ENCODE results near the gene TMOD2. TPM values are rescaled to one million over a fixed set of nuclear protein-coding genes. Genes with fewer than 3 reads are reported as not detected.

TMOD2 gene
- total RNA-seq, 2 experiments from 2014 or later: 0.44 TPM; not detected in 1

GRCh38 chr15:51718219-51718618, 33.2 kb upstream of the TMOD2 start:
- no peaks in the 10 kb centered on the region for H3K36me3 ChIP-seq (ENCODE audit: insufficient read depth, low read length)

GRCh38 chr15:51718746-51719145, 32.7 kb upstream of the TMOD2 start:
- Histone ChIP-seq H4K20me1 (ENCODE audit: insufficient read depth, low read length) (no peaks in the 10 kb centered on the region), H3K4me2 (ENCODE audit: low read length) (no peak overlapping the region), H3K4me3 (ENCODE audit: low read depth, low read length, poor library complexity, severe bottlenecking) (no peak overlapping the region), H3K36me3 (ENCODE audit: insufficient read depth, low read length) (no peaks in the 10 kb centered on the region), H3K4me1 (ENCODE audit: insufficient read depth, low read length, poor library complexity, severe bottlenecking) (no peaks in the 10 kb centered on the region), H3K9me2 (ENCODE audit: insufficient read depth, low read length) (no peaks in the 10 kb centered on the region), H3K9me3 (ENCODE audit: low read length) (no peaks in the 10 kb centered on the region), H3K27ac (ENCODE audit: low read depth, low read length, poor library complexity, severe bottlenecking) (no peak overlapping the region), H2AFZ (ENCODE audit: low read length) (no peak overlapping the region), H3K79me2 (ENCODE audit: insufficient read depth, low read depth, low read length) (no peaks in the 10 kb centered on the region)
- ChIA-PET CTCF (ENCODE audit: unreplicated experiment) (no interaction called here), POLR2A (no interaction called here)
- no TSS peak for BruUV-seq (replicated peaks)
- no peak for DNase-seq (ENCODE audit: low spot score)
- intact Hi-C loops (cut with micrococcal nuclease; ENCODE audit: unreplicated experiment): no loop called here
- TF ChIP-seq EZH2phosphoT487 (IDR thresholded peaks at IDR 0.05; ENCODE audit: borderline replicate concordance, low read depth, low read length) (no peak), CTCF (conservative IDR thresholded peaks at IDR 0.05; ENCODE audit: low read length) (no peak)

More at GRCh38 chr15:51718219-51718618, 33.2 kb upstream of the TMOD2 start:
- ChIA-PET POLR2A (no interaction called here), CTCF (ENCODE audit: unreplicated experiment) (no interaction called here)
- intact Hi-C loops (cut with micrococcal nuclease; ENCODE audit: unreplicated experiment): no loop called here
- BruUV-seq (replicated peaks): no TSS peak
- Histone ChIP-seq H3K4me3 (ENCODE audit: low read depth, low read length, poor library complexity, severe bottlenecking) (no peak overlapping the region), H4K20me1 (ENCODE audit: insufficient read depth, low read length) (no peaks in the 10 kb centered on the region), H3K9me2 (ENCODE audit: insufficient read depth, low read length) (no peaks in the 10 kb centered on the region), H3K27ac (ENCODE audit: low read depth, low read length, poor library complexity, severe bottlenecking) (no peak overlapping the region), H3K79me2 (ENCODE audit: insufficient read depth, low read depth, low read length) (no peaks in the 10 kb centered on the region), H3K4me2 (ENCODE audit: low read length) (no peak overlapping the region), H3K4me1 (ENCODE audit: insufficient read depth, low read length, poor library complexity, severe bottlenecking) (no peaks in the 10 kb centered on the region), H2AFZ (ENCODE audit: low read length) (no peak overlapping the region), H3K9me3 (ENCODE audit: low read length) (no peaks in the 10 kb centered on the region)
- DNase-seq (ENCODE audit: low spot score): no peak
- TF ChIP-seq CTCF (conservative IDR thresholded peaks at IDR 0.05; ENCODE audit: low read length) (no peak), EZH2phosphoT487 (IDR thresholded peaks at IDR 0.05; ENCODE audit: borderline replicate concordance, low read depth, low read length) (no peak)

GRCh38 chr15:51720201-51720995, 31.0 kb upstream of the TMOD2 start:
- Histone ChIP-seq H3K36me3 (ENCODE audit: insufficient read depth, low read length) (no peaks in the 10 kb centered on the region), H3K4me2 (ENCODE audit: low read length) (no peak overlapping the region), H3K4me3 (ENCODE audit: low read depth, low read length, poor library complexity, severe bottlenecking) (no peak overlapping the region), H3K79me2 (ENCODE audit: insufficient read depth, low read depth, low read length) (no peaks in the 10 kb centered on the region), H3K9me2 (ENCODE audit: insufficient read depth, low read length) (no peaks in the 10 kb centered on the region), H2AFZ (ENCODE audit: low read length) (no peak overlapping the region), H3K4me1 (ENCODE audit: insufficient read depth, low read length, poor library complexity, severe bottlenecking) (no peaks in the 10 kb centered on the region), H4K20me1 (ENCODE audit: insufficient read depth, low read length) (no peaks in the 10 kb centered on the region), H3K9me3 (ENCODE audit: low read length) (no peaks in the 10 kb centered on the region), H3K27ac (ENCODE audit: low read depth, low read length, poor library complexity, severe bottlenecking) (no peak overlapping the region)
- ChIA-PET POLR2A (interaction anchor here (0.6 kb wide), 1 partner anchor 1041 kb away, joined by 3 read pairs; no protein-coding TSS in a partner anchor), CTCF (ENCODE audit: unreplicated experiment) (no interaction called here)
- no peak for DNase-seq (ENCODE audit: low spot score)
- no TSS peak for BruUV-seq (replicated peaks)
- TF ChIP-seq CTCF (conservative IDR thresholded peaks at IDR 0.05; ENCODE audit: low read length): no peak
- TF ChIP-seq EZH2phosphoT487 (IDR thresholded peaks at IDR 0.05; ENCODE audit: borderline replicate concordance, low read depth, low read length): no peak
- intact Hi-C loops (cut with micrococcal nuclease; ENCODE audit: unreplicated experiment): no loop called here

Measured in OCI-LY7 (cell line).